IMR-90 (cell line): ENCODE data around the gene CNTLN. TPM values are rescaled to one million over a fixed set of nuclear protein-coding genes. Genes with fewer than 3 reads are reported as not detected.

ENCODE experiments used
- ATAC-seq: fragments of 200-7000 bp; cut with Tn5 transposase; 2 replicates; pipeline ENCODE4 v1.9.1; 2020; ENCODE audit warnings: low read depth, mild to moderate bottlenecking, moderate library complexity
- BruUV-seq: library from RNA; stranded (reverse); fragments of 400-500 nt; replicated peaks from 2 replicates; lab custom pipeline; 2021; lab: Mats Ljungman, UMichigan
- CTCF ChIA-PET: fragments of 300-600 bp; formaldehyde crosslinking; extraction: SDS; loops from one replicate; lab custom pipeline; 2021; ENCODE audit warnings: antibody characterized with exemption; lab: Yijun Ruan, JAX
- POLR2A ChIA-PET: fragments of 300-600 bp; sonication (Branson Sonifier 250); formaldehyde crosslinking; loops from one replicate; lab custom pipeline; 2022; ENCODE audit warnings: antibody characterized with exemption; ENCODE audit not compliant: unreplicated experiment; lab: Charles Lee
- DNase-seq: peaks from one replicate; pipeline ENCODE4 v3.0.0; 2013
- H2AFZ ChIP-seq: replicated peaks from 2 replicates; pipeline ENCODE3; 2013; ENCODE audit warnings: low read length, mild to moderate bottlenecking; ENCODE audit not compliant: poor library complexity
- H2AK5ac ChIP-seq: 2 replicates; pipeline ENCODE4 v1.6.1; 2013; ENCODE audit warnings: low read depth, low read length, inconsistent platforms
- H2AK9ac ChIP-seq: replicated peaks from 2 replicates; pipeline ENCODE3; 2013; ENCODE audit warnings: mild to moderate bottlenecking, low read depth, low read length, moderate library complexity; ENCODE audit not compliant: poor library complexity
- H2BK120ac ChIP-seq: 2 replicates; pipeline ENCODE4 v1.6.1; 2013; ENCODE audit warnings: low read depth, low read length, inconsistent platforms
- H2BK15ac ChIP-seq: 3 replicates; pipeline ENCODE4 v1.6.1; 2013; ENCODE audit warnings: low read depth, low read length, inconsistent platforms
- H2BK20ac ChIP-seq: 2 replicates; pipeline ENCODE4 v1.6.1; 2013; ENCODE audit warnings: low read depth, mild to moderate bottlenecking, inconsistent platforms, low read length, moderate library complexity
- H2BK5ac ChIP-seq: 2 replicates; pipeline ENCODE4 v1.6.1; 2013; ENCODE audit warnings: mild to moderate bottlenecking, low read depth, low read length, inconsistent platforms; ENCODE audit not compliant: poor library complexity, severe bottlenecking
- H3K14ac ChIP-seq: replicated peaks from 2 replicates; pipeline ENCODE4 v1.6.1; 2013; ENCODE audit warnings: low read depth, low read length, inconsistent platforms
- H3K18ac ChIP-seq: 2 replicates; pipeline ENCODE4 v1.6.1; 2013; ENCODE audit warnings: low read depth, low read length, control low read depth
- H3K23ac ChIP-seq: 2 replicates; pipeline ENCODE4 v1.6.1; 2013; ENCODE audit warnings: low read depth, low read length, inconsistent platforms
- H3K27ac ChIP-seq: 2 replicates; pipeline ENCODE4 v1.5.1; 2013; ENCODE audit warnings: mild to moderate bottlenecking, control low read depth, low read length; ENCODE audit not compliant: insufficient read depth
- H3K27me3 ChIP-seq: 2 replicates; pipeline ENCODE4 v1.6.1; 2013; ENCODE audit warnings: low read length; ENCODE audit not compliant: control insufficient read depth, insufficient read depth
- H3K36me3 ChIP-seq: 2 replicates; pipeline ENCODE4 v1.6.1; 2013; ENCODE audit warnings: low read length, mixed read lengths; ENCODE audit not compliant: control insufficient read depth, insufficient read depth
- H3K4ac ChIP-seq: 2 replicates; pipeline ENCODE4 v1.6.1; 2013; ENCODE audit warnings: low read depth, low read length, inconsistent platforms
- H3K4me1 ChIP-seq: 2 replicates; pipeline ENCODE4 v1.6.1; 2013; ENCODE audit warnings: low read length, mixed read lengths; ENCODE audit not compliant: control insufficient read depth, insufficient read depth
- H3K4me2 ChIP-seq: 2 replicates; pipeline ENCODE4 v1.6.1; 2013; ENCODE audit warnings: low read depth, mild to moderate bottlenecking, control low read depth, low read length, moderate library complexity
- H3K4me3 ChIP-seq: 2 replicates; pipeline ENCODE4 v1.5.1; 2013; ENCODE audit warnings: low read depth, mild to moderate bottlenecking, control low read depth, low read length, moderate library complexity; ENCODE audit not compliant: insufficient read depth
- H3K56ac ChIP-seq: 2 replicates; pipeline ENCODE4 v1.6.1; 2013; ENCODE audit warnings: low read length, inconsistent platforms; ENCODE audit not compliant: insufficient read depth; ENCODE audit errors: extremely low read depth
- H3K79me1 ChIP-seq, 2 experiments: 2 replicates each; pipeline ENCODE4 v1.6.1; 2013; ENCODE audit warnings: low read length in 2 of 2, inconsistent platforms in 1 of 2, low read depth in 1 of 2
- H3K9ac ChIP-seq: 2 replicates; pipeline ENCODE4 v1.6.1; 2013; ENCODE audit warnings: low read depth, low read length, control low read depth
- H3K9me1 ChIP-seq: 2 replicates; pipeline ENCODE4 v1.6.1; 2013; ENCODE audit warnings: low read length, inconsistent platforms; ENCODE audit not compliant: insufficient read depth
- H3K9me3 ChIP-seq: 2 replicates; pipeline ENCODE4 v1.6.1; 2013; ENCODE audit warnings: low read length; ENCODE audit not compliant: control insufficient read depth, insufficient read depth
- H4K20me1 ChIP-seq: 2 replicates; pipeline ENCODE4 v1.6.1; 2013; ENCODE audit warnings: low read length, inconsistent platforms; ENCODE audit not compliant: insufficient read depth
- H4K5ac ChIP-seq: 2 replicates; pipeline ENCODE4 v1.6.1; 2013; ENCODE audit warnings: mild to moderate bottlenecking, low read depth, low read length, control low read depth
- H4K8ac ChIP-seq, 2 experiments: 2 replicates each; pipeline ENCODE4 v1.6.1; 2013; ENCODE audit warnings: low read depth in 2 of 2, low read length in 2 of 2, control low read depth in 1 of 2, inconsistent platforms in 1 of 2
- H4K91ac ChIP-seq: 2 replicates; pipeline ENCODE4 v1.6.1; 2013; ENCODE audit warnings: low read depth, low read length, inconsistent platforms; ENCODE audit not compliant: insufficient read depth
- BHLHE40 ChIP-seq: fragments of 150-350 bp; IDR thresholded peaks from 2 replicates; pipeline ENCODE4 v1.6.1; 2016; ENCODE audit warnings: mild to moderate bottlenecking, low read depth, low read length
- CEBPB ChIP-seq: IDR thresholded peaks from 2 replicates; pipeline ENCODE4 v1.6.1; 2012; ENCODE audit warnings: low read depth, low read length, improper control_type of control experiment
- CHD1 ChIP-seq: IDR thresholded peaks from 2 replicates; pipeline ENCODE4 v1.6.1; 2012; ENCODE audit warnings: low read depth, low read length, improper control_type of control experiment
- CTCF ChIP-seq: conservative IDR thresholded peaks from 2 replicates; pipeline ENCODE4 v1.5.1; 2012; ENCODE audit warnings: mild to moderate bottlenecking, low read depth, low read length, improper control_type of control experiment
- ELK1 ChIP-seq: fragments of 150-350 bp; IDR thresholded peaks from 2 replicates; pipeline ENCODE4 v1.6.1; 2016; ENCODE audit warnings: low read depth, mild to moderate bottlenecking, low read length, moderate library complexity, borderline replicate concordance
- FOS ChIP-seq: fragments of 150-350 bp; IDR thresholded peaks from 2 replicates; pipeline ENCODE4 v1.6.1; 2016; ENCODE audit warnings: low read depth, low read length
- MAFK ChIP-seq: IDR thresholded peaks from 2 replicates; pipeline ENCODE4 v1.6.1; 2012; ENCODE audit warnings: low read depth, low read length, improper control_type of control experiment
- MAZ ChIP-seq: IDR thresholded peaks from 2 replicates; pipeline ENCODE4 v1.6.1; 2012; ENCODE audit warnings: low read depth, mild to moderate bottlenecking, low read length, improper control_type of control experiment, moderate library complexity, borderline replicate concordance
- MXI1 ChIP-seq: IDR thresholded peaks from 2 replicates; pipeline ENCODE4 v1.6.1; 2012; ENCODE audit warnings: low read depth, mild to moderate bottlenecking, low read length, moderate library complexity, borderline replicate concordance
- NFE2L2 ChIP-seq: fragments of 150-350 bp; IDR thresholded peaks from 2 replicates; pipeline ENCODE4 v1.6.1; 2016; ENCODE audit warnings: low read depth, mild to moderate bottlenecking, low read length
- POLR2A ChIP-seq: IDR thresholded peaks from 2 replicates; pipeline ENCODE4 v1.6.1; 2012; ENCODE audit warnings: mild to moderate bottlenecking, low read depth, low read length
- RAD21 ChIP-seq: IDR thresholded peaks from 2 replicates; pipeline ENCODE4 v1.6.1; 2012; ENCODE audit warnings: low read length, improper control_type of control experiment
- RCOR1 ChIP-seq: IDR thresholded peaks from 2 replicates; pipeline ENCODE4 v1.6.1; 2012; ENCODE audit warnings: mild to moderate bottlenecking, low read length, improper control_type of control experiment; ENCODE audit not compliant: insufficient replicate concordance
- RFX5 ChIP-seq: IDR thresholded peaks from 2 replicates; pipeline ENCODE4 v1.8.0; 2012; ENCODE audit warnings: low read depth, mild to moderate bottlenecking, low read length, moderate library complexity
- SMC3 ChIP-seq: fragments of 150-350 bp; IDR thresholded peaks from 2 replicates; pipeline ENCODE4 v1.6.1; 2016; ENCODE audit warnings: low read depth, mild to moderate bottlenecking, antibody characterized with exemption, low read length, moderate library complexity
- WGBS, 2 experiments: methylation state at CpG; one replicate each; pipeline versions ENCODE4 v1.1.5 to v1.1.7; 2013; ENCODE audit warnings: missing lambda C conversion rate in 2 of 2; ENCODE audit not compliant: insufficient read length in 1 of 2; ENCODE audit errors: extremely low coverage in 2 of 2; 5-methylcytosine and 5-hydroxymethylcytosine counted together
- dilution Hi-C: fragments of 300-500 bp; cut with HindIII; formaldehyde crosslinking; loops from one replicate; pipeline ENCODE4 v1.14.3; 2018; ENCODE audit warnings: low sequenced_read_pairs; ENCODE audit not compliant: unreplicated experiment
- in situ Hi-C: fragments of 300-500 bp; cut with MboI; formaldehyde crosslinking; loops from 3 replicates; pipeline ENCODE4 v1.14.3; 2019; ENCODE audit warnings: low sequenced_read_pairs, inconsistent platforms, mixed read lengths
- intact Hi-C: fragments of 100-400 bp; cut with micrococcal nuclease; formaldehyde crosslinking; loops from 2 replicates; pipeline ENCODE4 v1.10.0; 2022
- polyA plus RNA-seq, 3 experiments: library from polyadenylated mRNA; depleted of rRNA; stranded (reverse); fragments of >200 nt; gene quantifications; 2 replicates each; pipeline ENCODE4 v1.2.3, GENCODE V29; 2012; ENCODE audit warnings: low replicate concordance in 1 of 3
- total RNA-seq: library from RNA; depleted of rRNA; stranded (reverse); fragments of >200 nt; gene quantifications from 2 replicates; pipeline ENCODE4 v1.2.3, GENCODE V29; 2012
- TF ChIP-seq, protein P1 (sequence below): fragments of 150-350 bp; IDR thresholded peaks from 2 replicates; pipeline ENCODE4 v1.6.1; 2017; ENCODE audit warnings: mild to moderate bottlenecking, antibody characterized with exemption, low read length, low read depth

CNTLN gene
- total and polyA plus RNA-seq, 2 of the 4 experiments (the other 2 are of a cell fraction) = 3.8 to 5.9 TPM

DNA sequence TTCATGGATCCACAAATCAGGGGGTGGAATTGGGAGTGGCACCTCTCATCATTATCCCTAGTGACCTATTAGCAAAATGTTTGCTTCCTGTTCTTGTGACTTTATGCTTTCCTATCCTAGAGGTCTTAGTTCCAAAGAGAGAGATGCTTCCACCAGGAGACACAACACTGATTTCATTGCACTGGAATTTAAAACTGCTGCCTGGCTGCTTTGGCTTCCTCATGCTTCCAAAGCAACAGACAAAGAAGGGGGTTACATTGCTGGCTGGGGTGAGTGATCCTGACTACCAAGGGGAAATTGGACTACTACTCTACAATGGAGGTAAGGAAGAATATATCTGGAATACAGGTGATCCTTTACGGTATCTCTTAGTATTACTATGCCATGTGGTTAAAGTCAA, 374.9 kb downstream of the CNTLN start:
- CTCF ChIA-PET = no interaction called here
- WGBS, 2 experiments = no CpG with 5 or more reads among the region's 1 CpG
- Histone ChIP-seq H3K36me3 (no peaks in the 10 kb centered on the region), H2BK120ac (no peak overlapping the region), H2AK9ac (no peak overlapping the region), H2BK5ac (no peak overlapping the region), H2AK5ac (no peak overlapping the region), H3K56ac (no peak overlapping the region), H3K27me3 (no peaks in the 10 kb centered on the region), H2AFZ (no peak overlapping the region), H4K8ac (no peak overlapping the region), H3K9me3 (no peaks in the 10 kb centered on the region), H4K5ac (no peak overlapping the region), H3K4ac (no peak overlapping the region), H3K14ac (no peak overlapping the region), H2BK20ac (no peak overlapping the region), H3K4me2 (no peak overlapping the region), H3K79me1 (no peaks in the 10 kb centered on the region), H3K9ac (no peak overlapping the region), H2BK15ac (no peak overlapping the region), H3K9me1 (no peaks in the 10 kb centered on the region), H3K4me3 (no peak overlapping the region), H3K4me1 (no peaks in the 10 kb centered on the region), H4K20me1 (no peaks in the 10 kb centered on the region), H3K23ac (no peak overlapping the region), H3K27ac (no peak overlapping the region), H3K18ac (no peak overlapping the region), H4K91ac (no peak overlapping the region)
- intact Hi-C loops (no loop called here), dilution Hi-C loops (no loop called here), in situ Hi-C loops (no loop called here)
- ATAC-seq = peak; percentile 82
- POLR2A ChIA-PET = no interaction called here
- DNase-seq = peak; percentile 44
- no TSS peak for BruUV-seq
- TF ChIP-seq SMC3 (no peak), NFE2L2 (no peak), RCOR1 (no peak), CEBPB (no peak), MAZ (no peak), RFX5 (no peak), FOS (no peak), ELK1 (no peak), POLR2A (no peak), MXI1 (no peak), MAFK (no peak), BHLHE40 (no peak), RAD21 (no peak), CHD1 (no peak), CTCF (no peak)
- TF ChIP-seq, protein P1, sequence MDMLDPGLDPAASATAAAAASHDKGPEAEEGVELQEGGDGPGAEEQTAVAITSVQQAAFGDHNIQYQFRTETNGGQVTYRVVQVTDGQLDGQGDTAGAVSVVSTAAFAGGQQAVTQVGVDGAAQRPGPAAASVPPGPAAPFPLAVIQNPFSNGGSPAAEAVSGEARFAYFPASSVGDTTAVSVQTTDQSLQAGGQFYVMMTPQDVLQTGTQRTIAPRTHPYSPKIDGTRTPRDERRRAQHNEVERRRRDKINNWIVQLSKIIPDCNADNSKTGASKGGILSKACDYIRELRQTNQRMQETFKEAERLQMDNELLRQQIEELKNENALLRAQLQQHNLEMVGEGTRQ = no peak
